HG02884 (cell line): ENCODE data around the gene KIAA2012.
A peak's percentile ranks its signal among the peaks of the same experiment; 100 is the strongest.

Source experiments
- ATAC-seq: cut with Tn5 transposase; IDR thresholded peaks from one replicate; pipeline ENCODE4 v1.9.1; 2021; ENCODE audit warnings: mild to moderate bottlenecking, moderate library complexity; ENCODE audit not compliant: unreplicated experiment

KIAA2012 gene

DNA sequence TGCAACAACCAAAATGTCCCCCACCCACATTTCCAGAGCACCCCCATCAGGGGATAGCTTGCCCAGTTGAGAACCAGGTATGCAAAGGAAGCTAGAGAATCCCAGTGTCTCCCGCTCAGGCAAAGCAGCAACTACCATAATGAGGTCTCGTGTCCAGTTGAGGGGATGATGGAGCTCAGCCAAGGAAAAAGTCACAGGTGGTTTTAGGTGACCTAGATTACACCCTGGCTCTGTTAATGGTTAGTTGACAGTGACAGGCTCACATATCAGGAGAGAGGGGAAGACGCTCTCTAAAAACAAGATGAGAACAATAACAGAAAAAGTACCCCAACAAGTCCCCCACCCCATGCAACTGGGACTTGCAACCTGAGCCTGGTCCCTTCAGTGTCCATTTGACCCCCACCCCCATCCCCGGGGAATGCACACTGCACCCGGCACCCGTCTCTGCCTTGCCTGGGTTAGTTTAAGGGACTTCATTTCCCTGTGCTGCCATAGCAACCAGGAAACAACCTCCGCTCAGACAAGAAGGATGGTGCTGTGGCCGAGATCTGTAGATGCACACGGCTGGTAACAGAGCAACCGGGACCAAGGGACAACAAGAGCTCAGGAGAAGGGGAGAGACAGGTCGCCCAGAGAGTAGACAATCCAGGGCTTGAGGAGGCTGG is at the start of gene KIAA2012:
Gene KIAA2012 (plus strand): TSS at position 519 of the 665 bp plus-strand sequence. CDS start 373 bp downstream, outside the sequence.
- ATAC-seq: no peak

DNA sequence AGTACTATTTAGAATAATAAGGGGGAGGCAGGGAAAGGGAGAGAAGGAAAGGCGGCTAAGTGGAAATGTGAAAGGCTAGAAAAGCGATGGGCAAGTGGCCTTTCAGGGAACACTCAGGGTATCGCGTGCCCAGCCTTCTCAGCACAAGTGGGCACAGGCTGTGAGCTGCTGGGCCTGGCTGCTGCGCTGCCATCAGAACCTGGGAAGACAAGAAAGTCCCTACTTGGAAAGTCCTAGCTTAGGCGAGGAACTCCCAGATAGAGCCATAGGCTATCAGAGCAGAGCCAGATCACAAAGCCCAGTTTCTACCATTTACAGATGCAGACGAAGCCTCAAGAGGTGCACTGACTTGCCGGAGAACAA is 49.2 kb upstream of the KIAA2012 start:
- no peak for ATAC-seq

DNA sequence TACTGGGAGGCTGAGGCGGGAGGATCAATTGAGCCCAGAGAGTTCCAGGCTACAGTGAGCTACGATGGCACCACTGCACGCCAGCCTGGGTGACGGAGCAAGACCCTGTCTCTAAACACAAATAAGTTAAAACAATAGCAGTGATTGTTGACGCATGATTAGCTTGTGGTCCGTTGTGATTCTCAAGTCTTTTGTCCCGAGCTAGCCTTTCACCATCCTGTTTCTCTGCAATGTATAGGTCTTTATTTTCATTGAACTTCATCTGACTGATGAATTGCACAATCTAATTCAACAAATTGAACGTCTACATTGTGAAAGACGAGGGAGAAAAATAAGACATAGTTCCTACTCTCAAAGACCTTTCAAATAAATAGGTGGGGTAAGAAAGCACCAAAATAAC is 48.2 kb upstream of the KIAA2012 start:
- no peak for ATAC-seq

DNA sequence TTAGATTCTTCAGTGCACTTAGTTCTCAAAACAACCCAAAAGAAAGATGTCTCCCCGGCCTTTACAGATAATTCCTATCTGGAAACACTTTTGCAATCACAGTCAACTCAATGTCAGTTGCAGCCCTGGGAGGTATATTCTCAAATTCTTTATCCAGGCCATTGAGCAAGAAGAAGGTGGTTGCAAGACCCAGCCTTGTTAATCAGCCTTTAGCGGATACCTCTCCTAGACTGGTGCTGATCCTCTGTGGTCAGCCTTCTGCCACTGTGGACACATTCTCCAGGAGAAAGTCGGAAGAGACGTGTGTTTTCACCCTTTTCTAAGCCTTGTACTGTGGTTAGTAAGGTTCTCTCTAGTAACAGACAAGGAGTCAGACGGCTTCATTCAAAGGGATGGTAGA is 47.2 kb upstream of the KIAA2012 start:
- no peak for ATAC-seq

DNA sequence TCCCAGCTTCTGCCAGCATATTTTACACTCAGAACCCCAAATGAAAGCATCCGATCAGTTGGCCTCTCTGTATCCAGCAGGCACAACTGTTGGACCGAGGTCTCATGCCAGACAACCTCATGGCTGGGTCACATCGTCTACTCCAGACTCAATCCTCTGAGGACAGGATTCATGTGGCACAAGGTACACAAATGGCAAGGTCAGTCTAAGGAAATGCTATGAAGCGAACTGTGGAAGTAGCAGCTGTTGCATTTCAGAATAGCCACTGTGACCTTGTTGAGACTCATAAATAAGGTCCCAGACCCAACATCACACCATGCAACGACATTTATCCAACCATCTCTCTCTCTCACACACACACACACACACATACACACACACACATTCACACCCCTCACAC is 46.5 kb upstream of the KIAA2012 start:
- ATAC-seq: no peak

DNA sequence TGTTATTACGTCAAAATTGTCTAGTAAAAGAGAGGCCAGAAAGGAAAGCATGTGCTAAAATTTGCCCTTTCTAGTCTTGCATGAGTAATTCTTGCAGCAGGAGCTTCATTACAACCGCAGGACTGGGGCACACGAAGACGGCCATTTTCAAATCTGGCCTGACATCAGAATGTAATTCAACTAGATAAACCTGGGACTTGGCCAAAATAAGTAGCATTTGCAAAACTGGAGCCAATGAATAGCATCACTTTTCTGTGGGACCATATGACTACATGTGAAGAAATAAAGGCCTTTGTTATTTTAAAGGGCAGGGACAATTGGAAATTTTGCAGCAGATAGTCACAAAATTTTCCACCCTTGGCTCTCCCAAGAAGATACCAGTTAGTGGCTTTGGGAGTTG is 42.4 kb upstream of the KIAA2012 start:
- ATAC-seq: no peak

DNA sequence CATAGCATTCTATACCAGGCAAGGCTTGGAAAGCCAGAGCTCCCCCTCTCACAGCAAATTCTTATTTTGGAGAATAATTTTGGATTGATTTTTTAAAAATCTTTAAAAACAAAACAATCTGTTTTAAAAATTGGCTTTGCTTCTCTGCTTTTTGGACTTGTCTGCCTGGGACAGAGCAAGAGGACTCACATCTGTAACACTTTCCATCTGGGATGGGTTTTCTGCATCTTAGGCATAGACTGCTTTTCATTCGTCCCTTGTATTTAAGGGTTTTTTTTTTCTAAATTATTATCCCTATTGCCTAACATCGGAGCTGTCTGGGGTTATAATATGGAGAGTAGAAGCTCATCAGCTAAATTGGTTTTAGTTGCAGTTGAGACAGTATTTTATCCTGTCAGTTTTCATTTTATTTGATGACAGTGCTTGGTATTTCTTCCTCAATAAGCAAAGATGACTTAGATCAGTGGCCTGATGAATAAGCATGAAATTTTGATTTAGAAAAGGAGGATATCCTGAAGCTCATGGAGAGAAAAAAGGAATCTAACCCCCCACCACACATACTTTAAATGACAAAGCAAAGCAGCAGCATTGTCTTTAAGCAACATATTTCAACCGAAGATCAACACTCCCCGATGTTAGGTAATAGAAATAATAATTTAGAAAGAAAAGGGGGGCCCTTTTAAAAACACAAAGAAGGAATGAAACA is 41.7 kb upstream of the KIAA2012 start:
- ATAC-seq: no peak

DNA sequence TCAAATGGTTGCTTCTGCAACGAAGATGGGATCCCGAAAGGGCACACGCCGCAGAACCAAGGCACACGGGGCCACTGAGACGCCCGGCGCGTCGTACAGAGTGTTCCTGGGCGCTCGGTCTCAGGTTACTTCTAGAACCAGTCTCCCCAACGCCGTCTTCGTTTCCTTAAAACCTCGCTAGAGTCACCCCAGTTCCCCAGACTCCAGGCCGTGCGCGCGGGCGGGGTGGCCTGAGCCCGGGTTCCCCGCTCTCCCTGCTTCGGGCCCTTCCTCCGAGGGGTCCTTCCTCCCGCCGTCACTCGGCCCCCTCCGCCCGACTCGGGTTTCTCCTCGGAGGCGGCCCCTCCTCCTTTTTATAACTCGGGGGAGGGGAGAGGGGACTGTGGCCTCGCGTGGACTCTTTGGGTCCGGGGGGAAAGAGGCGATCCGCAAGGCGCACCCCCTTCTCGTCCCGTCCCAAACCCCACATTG is 40.2 kb upstream of the KIAA2012 start:
- ATAC-seq: peak; percentile 4

DNA sequence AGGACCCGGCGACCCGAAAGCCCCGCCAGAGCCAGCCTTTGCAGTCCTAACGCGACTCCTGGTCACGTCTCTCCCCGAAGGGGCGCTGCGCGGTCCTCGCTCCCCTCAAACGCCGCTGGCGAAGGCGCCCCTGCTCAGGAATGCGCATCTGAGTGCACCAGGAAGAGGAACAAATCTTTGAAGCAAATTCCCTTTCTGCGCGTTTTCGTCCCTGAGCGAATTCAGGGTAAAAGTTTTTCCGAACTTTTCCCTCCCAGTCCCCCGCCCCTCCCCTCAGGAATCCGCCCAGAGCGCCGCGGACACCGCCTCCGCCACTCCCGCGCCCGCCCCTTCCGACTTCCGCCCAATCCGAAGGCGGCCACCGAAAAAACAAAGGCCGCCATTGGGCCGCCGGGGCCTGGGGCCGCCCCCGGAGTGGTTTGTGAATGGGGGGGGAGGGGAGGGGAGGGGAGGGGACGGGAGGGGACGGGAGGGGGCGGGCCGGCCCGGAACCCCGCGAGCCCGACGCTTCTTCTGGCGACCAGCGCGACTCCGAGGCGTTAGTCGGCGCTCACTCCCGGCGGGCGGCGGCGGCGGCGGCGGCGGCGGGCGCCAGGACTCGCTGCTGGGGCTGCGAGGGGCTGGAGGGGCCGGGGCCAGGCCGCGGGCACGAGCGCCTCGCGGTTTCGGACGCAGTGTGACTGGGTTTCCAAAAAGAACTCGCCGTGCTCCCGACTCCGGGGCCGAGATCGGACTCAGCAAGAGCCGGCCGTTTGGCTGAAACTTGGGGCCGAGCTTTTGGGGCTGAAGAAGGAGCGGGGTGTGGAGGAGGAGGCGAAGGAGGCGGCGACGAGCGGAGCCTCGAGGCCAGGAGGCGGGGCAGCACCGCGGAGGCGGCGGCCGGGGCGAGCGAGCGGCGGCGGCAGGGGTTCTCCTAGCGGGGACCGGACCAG is 39.5 kb upstream of the KIAA2012 start, which contains the start of gene FZD7:
Gene FZD7 (plus strand): TSS at position 539 of the 932 bp plus-strand sequence. CDS start 793 bp downstream, outside the sequence.
- peak; percentile 75 for ATAC-seq

DNA sequence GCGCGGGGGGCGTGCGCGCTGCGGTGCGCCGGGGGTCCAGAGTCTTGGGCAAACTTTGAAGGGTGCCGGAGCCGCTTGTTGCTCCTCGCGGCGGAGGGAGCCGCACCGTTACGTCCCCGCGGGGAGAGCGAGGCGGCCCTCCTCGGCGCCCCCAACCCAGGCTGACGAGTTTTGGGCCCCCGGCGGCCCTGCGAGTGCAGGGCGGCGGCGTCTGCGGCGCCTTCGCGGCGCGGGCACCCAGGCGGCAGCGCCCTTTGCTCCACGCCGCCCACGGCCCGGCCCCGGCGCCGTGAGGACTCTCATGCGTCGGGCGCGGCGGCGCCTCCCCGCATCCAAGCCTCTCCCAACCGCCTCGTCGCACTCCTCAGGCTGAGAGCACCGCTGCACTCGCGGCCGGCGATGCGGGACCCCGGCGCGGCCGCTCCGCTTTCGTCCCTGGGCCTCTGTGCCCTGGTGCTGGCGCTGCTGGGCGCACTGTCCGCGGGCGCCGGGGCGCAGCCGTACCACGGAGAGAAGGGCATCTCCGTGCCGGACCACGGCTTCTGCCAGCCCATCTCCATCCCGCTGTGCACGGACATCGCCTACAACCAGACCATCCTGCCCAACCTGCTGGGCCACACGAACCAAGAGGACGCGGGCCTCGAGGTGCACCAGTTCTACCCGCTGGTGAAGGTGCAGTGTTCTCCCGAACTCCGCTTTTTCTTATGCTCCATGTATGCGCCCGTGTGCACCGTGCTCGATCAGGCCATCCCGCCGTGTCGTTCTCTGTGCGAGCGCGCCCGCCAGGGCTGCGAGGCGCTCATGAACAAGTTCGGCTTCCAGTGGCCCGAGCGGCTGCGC is 38.6 kb upstream of the KIAA2012 start:
- ATAC-seq: no peak

DNA sequence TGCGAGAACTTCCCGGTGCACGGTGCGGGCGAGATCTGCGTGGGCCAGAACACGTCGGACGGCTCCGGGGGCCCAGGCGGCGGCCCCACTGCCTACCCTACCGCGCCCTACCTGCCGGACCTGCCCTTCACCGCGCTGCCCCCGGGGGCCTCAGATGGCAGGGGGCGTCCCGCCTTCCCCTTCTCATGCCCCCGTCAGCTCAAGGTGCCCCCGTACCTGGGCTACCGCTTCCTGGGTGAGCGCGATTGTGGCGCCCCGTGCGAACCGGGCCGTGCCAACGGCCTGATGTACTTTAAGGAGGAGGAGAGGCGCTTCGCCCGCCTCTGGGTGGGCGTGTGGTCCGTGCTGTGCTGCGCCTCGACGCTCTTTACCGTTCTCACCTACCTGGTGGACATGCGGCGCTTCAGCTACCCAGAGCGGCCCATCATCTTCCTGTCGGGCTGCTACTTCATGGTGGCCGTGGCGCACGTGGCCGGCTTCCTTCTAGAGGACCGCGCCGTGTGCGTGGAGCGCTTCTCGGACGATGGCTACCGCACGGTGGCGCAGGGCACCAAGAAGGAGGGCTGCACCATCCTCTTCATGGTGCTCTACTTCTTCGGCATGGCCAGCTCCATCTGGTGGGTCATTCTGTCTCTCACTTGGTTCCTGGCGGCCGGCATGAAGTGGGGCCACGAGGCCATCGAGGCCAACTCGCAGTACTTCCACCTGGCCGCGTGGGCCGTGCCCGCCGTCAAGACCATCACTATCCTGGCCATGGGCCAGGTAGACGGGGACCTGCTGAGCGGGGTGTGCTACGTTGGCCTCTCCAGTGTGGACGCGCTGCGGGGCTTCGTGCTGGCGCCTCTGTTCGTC is 37.7 kb upstream of the KIAA2012 start:
- ATAC-seq: no peak

DNA sequence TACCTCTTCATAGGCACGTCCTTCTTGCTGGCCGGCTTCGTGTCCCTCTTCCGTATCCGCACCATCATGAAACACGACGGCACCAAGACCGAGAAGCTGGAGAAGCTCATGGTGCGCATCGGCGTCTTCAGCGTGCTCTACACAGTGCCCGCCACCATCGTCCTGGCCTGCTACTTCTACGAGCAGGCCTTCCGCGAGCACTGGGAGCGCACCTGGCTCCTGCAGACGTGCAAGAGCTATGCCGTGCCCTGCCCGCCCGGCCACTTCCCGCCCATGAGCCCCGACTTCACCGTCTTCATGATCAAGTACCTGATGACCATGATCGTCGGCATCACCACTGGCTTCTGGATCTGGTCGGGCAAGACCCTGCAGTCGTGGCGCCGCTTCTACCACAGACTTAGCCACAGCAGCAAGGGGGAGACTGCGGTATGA is 37.1 kb upstream of the KIAA2012 start:
- ATAC-seq: no peak

DNA sequence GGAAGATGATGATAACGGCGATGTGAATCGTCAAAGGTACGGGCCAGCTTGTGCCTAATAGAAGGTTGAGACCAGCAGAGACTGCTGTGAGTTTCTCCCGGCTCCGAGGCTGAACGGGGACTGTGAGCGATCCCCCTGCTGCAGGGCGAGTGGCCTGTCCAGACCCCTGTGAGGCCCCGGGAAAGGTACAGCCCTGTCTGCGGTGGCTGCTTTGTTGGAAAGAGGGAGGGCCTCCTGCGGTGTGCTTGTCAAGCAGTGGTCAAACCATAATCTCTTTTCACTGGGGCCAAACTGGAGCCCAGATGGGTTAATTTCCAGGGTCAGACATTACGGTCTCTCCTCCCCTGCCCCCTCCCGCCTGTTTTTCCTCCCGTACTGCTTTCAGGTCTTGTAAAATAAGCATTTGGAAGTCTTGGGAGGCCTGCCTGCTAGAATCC is 36.4 kb upstream of the KIAA2012 start:
- ATAC-seq: no peak

DNA sequence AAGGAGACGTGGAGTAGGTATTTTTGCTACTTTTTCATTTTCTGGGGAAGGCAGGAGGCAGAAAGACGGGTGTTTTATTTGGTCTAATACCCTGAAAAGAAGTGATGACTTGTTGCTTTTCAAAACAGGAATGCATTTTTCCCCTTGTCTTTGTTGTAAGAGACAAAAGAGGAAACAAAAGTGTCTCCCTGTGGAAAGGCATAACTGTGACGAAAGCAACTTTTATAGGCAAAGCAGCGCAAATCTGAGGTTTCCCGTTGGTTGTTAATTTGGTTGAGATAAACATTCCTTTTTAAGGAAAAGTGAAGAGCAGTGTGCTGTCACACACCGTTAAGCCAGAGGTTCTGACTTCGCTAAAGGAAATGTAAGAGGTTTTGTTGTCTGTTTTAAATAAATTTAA is 36.0 kb upstream of the KIAA2012 start:
- ATAC-seq: no peak

DNA sequence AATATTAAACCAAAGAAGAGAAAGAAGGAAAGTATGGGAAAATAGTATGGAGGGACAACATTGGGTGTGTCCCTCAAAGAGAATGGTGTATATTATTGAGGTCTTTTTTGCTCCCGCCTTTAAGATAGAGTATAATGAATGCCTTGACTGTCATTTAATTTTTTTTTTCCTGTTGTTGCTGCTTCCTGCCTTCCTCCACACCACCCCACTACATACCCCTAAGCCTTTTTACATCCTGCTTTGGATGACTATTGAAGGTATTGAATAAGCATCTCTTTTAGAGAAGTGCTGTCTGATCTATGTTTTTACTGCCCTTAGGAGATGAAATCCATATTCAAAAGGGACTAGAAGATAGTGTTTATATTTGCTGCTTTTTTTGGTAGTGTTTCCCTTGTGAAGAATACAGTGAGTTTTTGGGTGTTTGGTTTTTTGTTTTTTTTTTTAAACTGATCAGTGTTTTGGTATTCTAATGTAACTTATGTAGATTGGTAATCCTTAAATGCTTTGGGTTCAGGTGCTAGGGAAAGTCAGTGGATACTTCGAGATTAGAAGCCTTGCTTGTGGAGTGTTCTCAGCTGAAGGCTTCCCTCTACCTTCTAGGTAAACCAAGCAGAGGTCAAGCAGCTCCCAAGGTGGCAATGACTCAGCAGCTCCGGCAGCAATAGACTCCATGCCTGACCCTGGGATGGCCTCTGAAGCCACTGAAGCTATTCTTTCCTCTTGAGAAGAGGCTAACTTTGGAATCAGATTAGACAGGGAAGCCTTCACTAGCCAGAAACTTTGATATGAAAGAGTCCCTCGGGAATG is 34.4 kb upstream of the KIAA2012 start:
- no peak for ATAC-seq

DNA sequence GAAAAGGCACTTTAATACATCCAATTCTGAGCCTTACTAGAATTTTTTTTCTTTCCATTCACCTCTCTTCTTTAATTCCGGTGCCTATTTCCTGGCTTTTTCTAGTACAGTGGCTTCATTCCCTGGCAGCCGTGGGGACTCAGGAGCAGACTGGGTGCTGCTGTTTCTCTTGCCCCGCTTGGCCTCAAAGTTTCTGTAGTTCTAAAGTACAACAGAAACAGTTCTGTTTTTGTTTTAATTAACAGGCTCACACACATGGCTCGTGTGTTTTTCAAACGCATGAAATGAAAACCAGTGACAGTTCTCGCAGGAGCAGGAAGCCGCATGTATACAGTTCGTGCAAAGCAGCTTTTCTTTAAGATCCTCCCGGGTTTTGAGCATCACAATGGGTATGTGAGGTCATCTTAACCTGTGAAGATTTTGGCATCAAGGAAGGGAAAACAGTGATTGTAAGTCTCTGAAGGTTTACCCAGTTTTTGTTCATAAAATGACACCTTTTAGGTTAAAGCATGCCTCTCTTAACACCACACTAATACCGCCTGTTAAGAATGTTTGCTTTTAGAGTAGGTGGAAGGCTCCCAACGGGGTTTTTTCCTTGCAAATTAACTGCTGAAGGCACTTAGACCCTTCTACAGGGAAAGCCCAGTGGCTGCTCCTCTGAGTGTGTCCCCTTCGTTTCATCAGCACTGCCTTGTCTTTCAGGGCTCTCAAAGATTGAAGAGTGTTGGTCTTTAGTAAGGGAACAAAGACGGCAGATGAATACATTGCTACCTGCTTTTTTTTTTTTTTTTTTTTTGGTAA is 33.6 kb upstream of the KIAA2012 start:
- ATAC-seq: no peak

DNA sequence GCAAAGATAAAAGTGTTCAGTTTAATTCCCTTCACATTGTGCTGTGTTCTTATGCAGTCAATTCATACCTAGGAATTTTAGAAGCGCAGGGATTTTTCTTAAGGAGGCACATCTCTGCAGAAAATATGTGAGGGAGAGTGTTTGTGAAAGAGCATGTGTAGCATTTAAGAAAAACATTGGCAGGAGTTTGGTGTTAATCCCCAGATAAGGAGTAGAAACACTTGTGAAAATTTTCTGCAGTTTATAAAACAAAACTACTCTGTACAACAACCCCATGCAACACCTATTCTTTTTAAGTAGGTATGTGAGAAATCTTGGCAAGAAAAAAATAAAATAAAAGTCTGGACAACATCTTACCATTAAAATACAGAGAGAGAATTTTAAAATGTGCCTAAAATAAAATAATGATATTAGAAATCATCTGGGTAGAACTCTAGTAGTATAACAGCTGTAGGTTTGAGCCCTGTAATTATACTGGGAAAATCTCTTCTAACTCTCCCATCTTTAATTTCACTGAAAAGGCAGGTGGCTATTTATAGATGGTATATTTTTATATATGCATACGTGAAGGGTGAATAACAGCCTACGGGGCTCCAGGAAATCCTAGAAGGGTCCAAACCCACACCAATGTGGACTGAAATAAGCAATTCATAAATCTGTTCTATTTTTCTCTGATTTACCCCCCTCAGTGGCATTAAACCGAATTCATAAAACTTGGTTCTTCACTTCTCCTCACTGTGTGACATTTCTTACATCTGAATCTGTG is 32.8 kb upstream of the KIAA2012 start:
- no peak for ATAC-seq
